Measurements from ENCODE around the gene RAB44.

Gene RAB44

GRCh38 chr6:36715469-36715868, 17.8 kb downstream of the RAB44 start:
- DNase-seq (ENCODE audit: low read depth): no peak
- TF ChIP-seq CTCF (IDR thresholded peaks at IDR 0.05; ENCODE audit: low read depth, low read length): no peak
- no peak for TF ChIP-seq POLR2A (IDR thresholded peaks at IDR 0.05; ENCODE audit: extremely low read depth, insufficient read length)
- TF ChIP-seq MAX (IDR thresholded peaks at IDR 0.05; ENCODE audit: low read depth, low read length): no peak
- no peak for TF ChIP-seq MYC (IDR thresholded peaks at IDR 0.05; ENCODE audit: low read depth, low read length)
- no peak overlapping the region for H3K4me3 ChIP-seq (ENCODE audit: low read depth, low read length)

- TF ChIP-seq MYC (IDR thresholded peaks at IDR 0.05; ENCODE audit: low read depth, low read length): no peak
- no peak for TF ChIP-seq MAX (IDR thresholded peaks at IDR 0.05; ENCODE audit: low read depth, low read length)
- TF ChIP-seq CTCF (IDR thresholded peaks at IDR 0.05; ENCODE audit: low read depth, low read length): no peak
- no peak for TF ChIP-seq POLR2A (IDR thresholded peaks at IDR 0.05; ENCODE audit: extremely low read depth, insufficient read length)
- no peak overlapping the region for H3K4me3 ChIP-seq (ENCODE audit: low read depth, low read length)
- DNase-seq (ENCODE audit: low read depth): no peak
These were observed 19.0 kb downstream of the RAB44 start for GRCh38 chr6:36716476-36717093.

- DNase-seq (ENCODE audit: low read depth): no peak
- H3K4me3 ChIP-seq (ENCODE audit: low read depth, low read length): no peak overlapping the region
- TF ChIP-seq POLR2A (IDR thresholded peaks at IDR 0.05; ENCODE audit: extremely low read depth, insufficient read length) (no peak), CTCF (IDR thresholded peaks at IDR 0.05; ENCODE audit: low read depth, low read length) (no peak), MYC (IDR thresholded peaks at IDR 0.05; ENCODE audit: low read depth, low read length) (no peak), MAX (IDR thresholded peaks at IDR 0.05; ENCODE audit: low read depth, low read length) (no peak)
These were observed 19.7 kb downstream of the RAB44 start for GRCh38 chr6:36717231-36717825.

- DNase-seq (ENCODE audit: low read depth): no peak
- H3K4me3 ChIP-seq (ENCODE audit: low read depth, low read length): no peak overlapping the region
- TF ChIP-seq POLR2A (IDR thresholded peaks at IDR 0.05; ENCODE audit: extremely low read depth, insufficient read length) (no peak), MYC (IDR thresholded peaks at IDR 0.05; ENCODE audit: low read depth, low read length) (no peak), CTCF (IDR thresholded peaks at IDR 0.05; ENCODE audit: low read depth, low read length) (no peak), MAX (IDR thresholded peaks at IDR 0.05; ENCODE audit: low read depth, low read length) (no peak)
These were observed 20.4 kb downstream of the RAB44 start for GRCh38 chr6:36717871-36718540.

- no peak for DNase-seq (ENCODE audit: low read depth)
- no peak for TF ChIP-seq MAX (IDR thresholded peaks at IDR 0.05; ENCODE audit: low read depth, low read length)
- no peak for TF ChIP-seq CTCF (IDR thresholded peaks at IDR 0.05; ENCODE audit: low read depth, low read length)
- TF ChIP-seq POLR2A (IDR thresholded peaks at IDR 0.05; ENCODE audit: extremely low read depth, insufficient read length): no peak
- TF ChIP-seq MYC (IDR thresholded peaks at IDR 0.05; ENCODE audit: low read depth, low read length): no peak
- no peak overlapping the region for H3K4me3 ChIP-seq (ENCODE audit: low read depth, low read length)
These were observed 20.9 kb downstream of the RAB44 start for GRCh38 chr6:36718560-36718959.
